GM18951 (cell line): Measurements from ENCODE around the gene PDE4D.

Experiments
- POLR2A ChIP-seq: IDR thresholded peaks from 4 replicates; pipeline ENCODE4 v1.6.1; 2011; ENCODE audit warnings: mild to moderate bottlenecking; ENCODE audit not compliant: insufficient read length, insufficient read depth; ENCODE audit errors: extremely low read depth
- in situ Hi-C: fragments of 300-500 bp; cut with MboI; formaldehyde crosslinking; loops from one replicate; pipeline ENCODE4 v1.12.0; 2022; ENCODE audit warnings: low sequenced_read_pairs, mixed read lengths, inconsistent platforms; ENCODE audit not compliant: unreplicated experiment

PDE4D gene

GRCh38 chr5:59893429-59894227 is at the start of gene PDE4D:
Gene PDE4D, minus strand, starts transcription at chr5:59893726.
- in situ Hi-C loops = no loop called here
- no peak for TF ChIP-seq POLR2A

GRCh38 chr5:59937633-59938032 is 44.1 kb upstream of the PDE4D start:
- in situ Hi-C loops = no loop called here

DNA sequence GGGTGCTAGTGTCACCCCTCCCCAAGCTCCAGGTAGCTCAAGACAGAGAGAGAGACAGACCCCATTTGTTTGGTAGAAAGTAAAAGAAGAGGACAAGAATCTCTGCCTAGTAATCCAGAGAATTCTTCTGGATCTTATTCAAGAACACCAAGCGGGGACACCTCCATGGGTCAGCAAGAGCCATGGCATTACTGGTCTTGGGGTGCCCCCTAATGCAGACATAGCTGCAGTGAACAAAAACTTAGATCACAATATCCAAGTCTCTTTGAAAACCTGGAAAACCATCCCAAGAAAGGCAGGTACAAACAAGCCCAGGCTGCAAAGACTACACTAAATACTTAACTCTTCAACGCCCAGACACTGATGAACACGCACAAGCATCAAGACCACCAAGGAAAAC is 29.9 kb upstream of the PDE4D start:
- TF ChIP-seq POLR2A = no peak
- in situ Hi-C loops = no loop called here

More at GRCh38 chr5:59937633-59938032, 44.1 kb upstream of the PDE4D start:
- no peak for TF ChIP-seq POLR2A

DNA sequence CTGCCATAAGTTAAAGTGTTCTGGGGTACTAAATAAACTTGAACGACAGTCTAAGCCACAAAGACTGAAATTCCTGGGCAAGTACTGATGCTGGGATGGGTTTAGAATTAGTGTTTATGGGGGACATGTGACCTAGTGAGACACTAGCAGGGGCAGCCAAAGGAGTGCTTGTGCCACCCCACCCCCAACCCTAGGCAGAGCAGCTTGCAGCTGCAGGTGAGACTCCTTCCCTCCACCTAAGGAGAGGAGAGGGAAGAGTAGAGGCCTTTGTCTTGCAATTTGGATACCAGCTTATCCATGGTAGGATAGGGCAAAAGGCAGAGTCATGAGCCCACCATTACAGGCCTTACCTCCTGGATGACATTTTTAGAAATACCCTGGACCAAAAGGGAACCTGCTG is 28.7 kb upstream of the PDE4D start:
- no peak for TF ChIP-seq POLR2A
- in situ Hi-C loops = no loop called here

- TF ChIP-seq POLR2A = no peak
- in situ Hi-C loops = no loop called here
These were observed 28.3 kb upstream of the PDE4D start for GRCh38 chr5:59921816-59922215.

GRCh38 chr5:59919484-59919883 is 26.0 kb upstream of the PDE4D start:
- TF ChIP-seq POLR2A = no peak
- in situ Hi-C loops = no loop called here

DNA sequence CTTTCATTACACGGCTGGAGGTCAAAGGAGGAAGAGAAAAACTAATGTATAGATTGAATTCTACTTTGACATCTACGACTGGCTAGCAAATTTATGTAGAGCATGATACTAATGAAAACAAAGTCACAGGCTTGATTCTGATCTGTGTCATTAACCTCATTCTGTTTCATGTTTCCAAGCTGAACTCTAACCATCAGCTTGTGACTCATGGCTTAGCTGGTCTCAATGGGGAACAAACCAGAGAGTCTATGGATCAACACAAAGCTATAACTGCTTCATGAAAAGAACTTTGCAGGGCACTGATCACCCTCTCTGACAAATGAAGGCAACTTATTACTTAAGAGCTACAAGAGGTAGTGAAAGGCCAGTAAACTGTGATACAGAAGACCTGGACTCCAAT is 23.6 kb upstream of the PDE4D start:
- TF ChIP-seq POLR2A = no peak
- in situ Hi-C loops = no loop called here

GRCh38 chr5:59905188-59905587 is 11.7 kb upstream of the PDE4D start:
- in situ Hi-C loops = no loop called here
- no peak for TF ChIP-seq POLR2A

DNA sequence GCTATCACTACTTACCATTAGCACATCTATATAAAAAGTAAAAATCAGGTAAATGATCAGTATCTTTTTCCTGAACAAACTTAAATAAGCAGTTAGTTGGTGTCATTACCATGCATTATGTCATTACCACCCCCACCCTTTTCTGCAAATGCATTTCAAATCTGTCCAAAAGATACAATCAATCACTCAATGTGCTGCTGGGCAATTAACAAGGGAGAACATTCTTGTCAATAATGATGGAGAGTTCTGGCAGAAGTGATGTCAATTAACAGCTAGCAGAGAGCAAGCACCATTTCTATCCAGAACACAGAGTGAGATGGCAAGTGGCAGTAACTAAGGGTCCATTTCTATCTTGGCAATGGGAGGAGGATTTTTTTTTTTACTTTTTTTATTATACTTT is 3.5 kb upstream of the PDE4D start:
- TF ChIP-seq POLR2A = no peak
- in situ Hi-C loops = no loop called here

- in situ Hi-C loops = no loop called here
- no peak for TF ChIP-seq POLR2A
These were observed 1.4 kb downstream of the PDE4D start for GRCh38 chr5:59891962-59892643.

- in situ Hi-C loops = no loop called here
These were observed 6.3 kb downstream of the PDE4D start for GRCh38 chr5:59887274-59887673.

GRCh38 chr5:59874675-59875074 is 18.9 kb downstream of the PDE4D start:
- no peak for TF ChIP-seq POLR2A

More at GRCh38 chr5:59887274-59887673, 6.3 kb downstream of the PDE4D start:
- no peak for TF ChIP-seq POLR2A

DNA sequence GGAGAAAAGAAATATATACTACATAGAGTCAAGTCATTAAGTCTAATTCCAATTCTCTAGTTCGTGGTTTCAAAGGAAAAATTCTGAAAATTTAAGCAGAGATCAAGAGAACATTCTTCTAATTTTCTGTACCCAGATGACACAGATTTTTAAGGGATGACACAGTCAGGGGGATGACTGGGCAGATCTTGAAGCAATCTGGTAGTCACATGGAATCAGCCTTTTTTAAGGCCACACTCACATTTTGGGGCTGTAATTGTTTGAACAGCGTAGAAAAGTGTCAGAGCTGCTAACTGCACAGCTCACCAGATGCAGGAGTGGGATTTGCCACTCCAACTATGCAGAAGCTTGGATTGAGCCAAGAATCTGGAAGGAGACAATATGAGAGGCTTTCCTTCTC is 20.4 kb downstream of the PDE4D start:
- no peak for TF ChIP-seq POLR2A
- in situ Hi-C loops = no loop called here

More at GRCh38 chr5:59874675-59875074, 18.9 kb downstream of the PDE4D start:
- in situ Hi-C loops = no loop called here

- in situ Hi-C loops = no loop called here
These were observed 26.9 kb downstream of the PDE4D start for GRCh38 chr5:59866661-59867060.

More at GRCh38 chr5:59866661-59867060, 26.9 kb downstream of the PDE4D start:
- no peak for TF ChIP-seq POLR2A
